Right lobe of liver (tissue), 6 donors: ENCODE results near the gene LIG1. TPM values are rescaled to one million over a fixed set of nuclear protein-coding genes. Genes with fewer than 3 reads are reported as not detected.

ENCODE experiments used
- ATAC-seq, 4 donors: fragments of 200-7000 bp; cut with Tn5 transposase; one replicate each; pipeline ENCODE4 v1.9.1; 2020; ENCODE audit warnings: mild to moderate bottlenecking in 4 of 4, moderate library complexity in 4 of 4
- DNase-seq, 3 donors: peaks; one replicate each; pipeline ENCODE4 v3.0.0-alpha.2; 2020
- H3K27ac ChIP-seq, 3 donors: fragments of 200-600 bp; one replicate each; pipeline ENCODE4 v1.8.0; 2022
- H3K27me3 ChIP-seq, 2 donors: fragments of 200-600 bp; one replicate each; pipeline ENCODE4 v1.8.0; 2022
- H3K36me3 ChIP-seq, 4 donors: fragments of 200-600 bp; sonication (generic) in 1 of 4; one replicate each; pipeline versions ENCODE4 v1.5.1 to v1.8.0; 2017 to 2022; ENCODE audit warnings: control low read depth in 1 of 4
- H3K4me1 ChIP-seq, 4 donors: fragments of 200-600 bp; sonication (generic) in 1 of 4; one replicate each; pipeline versions ENCODE4 v1.5.1 to v1.8.0; 2017 to 2022; ENCODE audit warnings: control low read depth in 1 of 4
- H3K4me3 ChIP-seq, 3 donors: fragments of 200-600 bp; one replicate each; pipeline ENCODE4 v1.8.0; 2022
- H3K9me3 ChIP-seq, 4 donors: fragments of 200-600 bp; sonication (generic) in 1 of 4; one replicate each; pipeline versions ENCODE4 v1.5.1 to v1.8.0; 2017 to 2022; ENCODE audit warnings: control low read depth in 1 of 4
- POLR2A ChIP-seq: fragments of 450-650 bp; IDR thresholded peaks from one replicate; pipeline ENCODE4 v1.6.1; 2017; ENCODE audit warnings: antibody characterized with exemption, mild to moderate bottlenecking
- WGBS: methylation state at CpG from one replicate; pipeline ENCODE4 v1.1.6; 2018; ENCODE audit warnings: low coverage, low lambda C conversion rate; ENCODE audit not compliant: insufficient coverage; ENCODE audit errors: missing lambda C conversion rate; 5-methylcytosine and 5-hydroxymethylcytosine counted together
- intact Hi-C, 2 donors: fragments of 100-400 bp; cut with DNase I; formaldehyde crosslinking; loops; one replicate each; pipeline versions ENCODE4 v1.11.2 to v1.14.1; 2022
- total RNA-seq, 6 experiments: library from RNA; depleted of rRNA in 2 of 6; stranded (reverse); fragments of >200 nt in 2 of 6; fragmentation: NEBNext Ultra II Directional in 3 of 6; extraction: Animal tissue kit (Norgen Biotek cat#: 25700) in 3 of 6; gene quantifications; one replicate each; pipeline versions ENCODE4 v1.1.0 to v1.2.4, GENCODE V29; 2016 to 2023
- TF ChIP-seq, protein P1 (sequence below), 4 donors: fragments of 200-600 bp in 3 of 4; fragments of 450-650 bp in 1 of 4; IDR thresholded peaks; one replicate each; pipeline versions ENCODE4 v1.5.1 to v1.8.0; 2016 to 2022; ENCODE audit warnings: antibody characterized with exemption in 4 of 4, mild to moderate bottlenecking in 2 of 4
- donor health status: DM: no; HTN: yes; CAD: no.
- donor health status: DM: no; HTN: no; CAD: no.
- donor health status: DM: no; HTN: no; CAD: no.
- donor health status: DM: no; HTN: yes; CAD: no.
- donor health status: DM: no; HTN: yes; CAD: no.

The LIG1 gene
- total RNA-seq, 6 experiments from 2014 or later: 5.2 to 16.6 (median 7.7) TPM

DNA sequence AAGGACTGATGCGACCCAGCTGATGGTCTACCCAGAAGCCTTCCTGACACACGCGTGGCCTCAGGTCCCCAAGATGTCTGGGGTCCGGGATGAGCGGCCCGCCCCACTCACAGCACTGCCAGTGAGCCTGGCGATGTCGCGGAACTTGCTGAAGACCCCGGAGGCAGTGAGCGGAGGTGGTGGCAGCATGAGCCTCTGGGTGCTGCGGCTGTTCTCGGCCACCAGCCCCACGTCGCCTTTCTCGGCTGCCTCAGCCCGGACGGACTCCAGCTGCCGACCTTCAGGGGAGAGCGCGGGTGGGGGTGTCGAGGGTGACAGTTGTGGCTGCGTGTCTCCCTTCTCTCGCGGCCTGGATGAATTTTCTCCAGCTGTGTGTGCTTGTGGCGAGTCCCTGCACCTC, 32.7 kb downstream of the LIG1 start:
- Histone ChIP-seq H3K4me3 (no peak overlapping the region), H3K9me3 (no peaks in the 10 kb centered on the region), H3K4me1 (no peaks in the 10 kb centered on the region), H3K27ac (no peak overlapping the region), H3K27me3 (no peaks in the 10 kb centered on the region), H3K36me3 (no peaks in the 10 kb centered on the region)
- TF ChIP-seq POLR2A: no peak
- TF ChIP-seq, protein P1, sequence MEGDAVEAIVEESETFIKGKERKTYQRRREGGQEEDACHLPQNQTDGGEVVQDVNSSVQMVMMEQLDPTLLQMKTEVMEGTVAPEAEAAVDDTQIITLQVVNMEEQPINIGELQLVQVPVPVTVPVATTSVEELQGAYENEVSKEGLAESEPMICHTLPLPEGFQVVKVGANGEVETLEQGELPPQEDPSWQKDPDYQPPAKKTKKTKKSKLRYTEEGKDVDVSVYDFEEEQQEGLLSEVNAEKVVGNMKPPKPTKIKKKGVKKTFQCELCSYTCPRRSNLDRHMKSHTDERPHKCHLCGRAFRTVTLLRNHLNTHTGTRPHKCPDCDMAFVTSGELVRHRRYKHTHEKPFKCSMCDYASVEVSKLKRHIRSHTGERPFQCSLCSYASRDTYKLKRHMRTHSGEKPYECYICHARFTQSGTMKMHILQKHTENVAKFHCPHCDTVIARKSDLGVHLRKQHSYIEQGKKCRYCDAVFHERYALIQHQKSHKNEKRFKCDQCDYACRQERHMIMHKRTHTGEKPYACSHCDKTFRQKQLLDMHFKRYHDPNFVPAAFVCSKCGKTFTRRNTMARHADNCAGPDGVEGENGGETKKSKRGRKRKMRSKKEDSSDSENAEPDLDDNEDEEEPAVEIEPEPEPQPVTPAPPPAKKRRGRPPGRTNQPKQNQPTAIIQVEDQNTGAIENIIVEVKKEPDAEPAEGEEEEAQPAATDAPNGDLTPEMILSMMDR (IDR thresholded peaks at IDR 0.05): no peak
- 100% methylated on average over 5 of the region's 26 CpGs for WGBS
- DNase-seq: no peak
- no peak for ATAC-seq
- intact Hi-C loops: no loop called here

DNA sequence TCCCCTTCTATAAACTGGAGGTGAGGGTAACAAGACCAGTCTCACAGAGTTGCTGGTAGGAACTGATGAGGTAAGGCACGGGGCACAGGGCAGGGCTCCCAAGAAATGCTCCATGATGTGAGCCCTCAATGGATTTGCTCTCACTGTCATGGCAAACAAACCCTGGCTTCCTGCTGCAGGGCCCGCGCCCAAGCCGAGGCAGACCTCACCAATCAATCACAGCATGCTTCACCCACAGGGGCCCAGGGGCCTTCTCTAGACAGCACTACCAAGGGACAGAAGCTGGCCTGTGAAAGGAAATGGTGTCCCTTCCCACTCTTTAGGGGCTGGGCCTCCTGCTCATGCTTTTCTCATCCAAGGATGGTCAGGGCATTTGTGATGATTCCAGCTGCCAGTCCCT, 33.6 kb downstream of the LIG1 start:
- intact Hi-C loops: no loop called here
- H3K9me3 ChIP-seq: no peaks in the 10 kb centered on the region
- H3K4me3 ChIP-seq: no peak overlapping the region
- no peaks in the 10 kb centered on the region for H3K4me1 ChIP-seq
- no peaks in the 10 kb centered on the region for H3K27me3 ChIP-seq
- H3K27ac ChIP-seq: no peak overlapping the region
- DNase-seq: no peak
- TF ChIP-seq POLR2A: no peak
- TF ChIP-seq, protein P1 (IDR thresholded peaks at IDR 0.05): no peak
- no peak for ATAC-seq
- WGBS: no CpG with 5 or more reads among the region's 4 CpGs
- H3K36me3 ChIP-seq: no peaks in the 10 kb centered on the region

DNA sequence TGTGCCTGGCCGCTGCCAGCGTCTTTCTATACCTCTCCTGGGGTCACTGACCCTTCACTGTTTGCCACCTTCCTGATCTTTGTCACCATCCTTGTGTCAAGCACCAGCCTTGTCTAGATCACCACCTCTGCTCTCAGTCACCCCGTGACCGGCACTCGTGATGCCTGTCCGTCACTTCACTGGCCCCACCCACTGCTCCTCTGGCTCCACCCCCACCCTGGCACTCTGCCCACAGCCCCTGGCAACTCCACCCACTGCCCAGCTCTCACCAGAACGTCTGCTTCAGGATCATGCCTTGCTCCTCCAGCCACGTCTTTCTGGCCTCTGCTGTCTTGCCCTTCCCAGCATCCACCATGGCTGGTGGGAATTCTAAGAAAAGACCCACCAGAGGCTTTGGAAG, 34.7 kb downstream of the LIG1 start:
- TF ChIP-seq, protein P1 (IDR thresholded peaks at IDR 0.05): no peak
- TF ChIP-seq POLR2A: no peak
- Histone ChIP-seq H3K4me1 (no peaks in the 10 kb centered on the region), H3K27me3 (no peaks in the 10 kb centered on the region), H3K27ac (no peak overlapping the region), H3K36me3 (no peaks in the 10 kb centered on the region), H3K9me3 (no peaks in the 10 kb centered on the region), H3K4me3 (no peak overlapping the region)
- ATAC-seq (peak in 3 of 4 donors; percentile 7 to 31 (median 30)), DNase-seq (no peak)
- WGBS: 70% methylated on average over 5 of the region's 8 CpGs
- intact Hi-C loops: no loop called here

DNA sequence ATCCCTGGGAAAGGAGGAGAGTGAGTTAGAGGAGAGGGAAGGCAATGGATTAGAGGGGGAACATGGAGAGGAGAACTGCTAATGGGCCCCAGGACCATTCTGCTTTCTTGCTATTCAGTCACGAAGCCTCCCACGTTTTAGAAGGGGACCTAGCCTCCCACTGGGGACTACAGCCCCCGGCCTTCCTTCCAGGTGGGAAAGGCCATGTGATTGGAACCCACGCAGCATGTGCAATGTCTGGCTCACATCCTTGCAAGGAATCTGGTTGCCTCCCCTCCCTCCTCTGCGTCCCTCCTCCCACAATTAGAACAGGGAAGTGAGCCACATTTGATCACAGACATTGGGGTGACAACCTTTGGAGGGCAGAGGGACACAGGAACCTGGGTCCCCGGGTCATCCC, 37.0 kb downstream of the LIG1 start:
- Histone ChIP-seq H3K4me3 (no peak overlapping the region), H3K27me3 (no peaks in the 10 kb centered on the region), H3K4me1 (no peaks in the 10 kb centered on the region), H3K36me3 (no peaks in the 10 kb centered on the region), H3K9me3 (no peaks in the 10 kb centered on the region), H3K27ac (no peak overlapping the region)
- no peak for TF ChIP-seq POLR2A
- TF ChIP-seq, protein P1 (IDR thresholded peaks at IDR 0.05): no peak
- intact Hi-C loops: no loop called here
- DNase-seq (no peak), ATAC-seq (no peak)
- 100% methylated on average over 1 of the region's 6 CpGs for WGBS

DNA sequence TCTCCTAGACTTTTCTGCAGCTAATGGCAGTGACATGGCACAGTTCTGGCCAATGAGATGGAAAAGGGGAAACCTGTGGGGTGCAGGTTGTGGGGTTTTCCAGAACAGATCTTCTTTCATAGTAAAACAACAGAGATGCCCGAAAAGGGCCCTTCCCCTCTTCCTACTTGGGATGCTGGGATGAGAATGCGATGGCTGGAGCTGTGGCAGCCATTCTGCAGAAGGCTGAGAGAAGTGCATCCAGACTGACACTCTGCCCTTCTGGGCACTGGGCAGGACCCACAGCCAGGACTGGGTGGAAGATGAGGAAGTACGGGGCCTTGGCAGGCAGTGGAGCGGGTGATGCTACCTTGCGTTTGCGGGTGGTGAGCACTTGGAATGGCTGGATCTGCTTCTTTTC, 42.6 kb downstream of the LIG1 start:
- ATAC-seq: no peak
- intact Hi-C loops: no loop called here
- no peaks in the 10 kb centered on the region for H3K36me3 ChIP-seq

More for the DNA sequence above, 42.6 kb downstream of the LIG1 start:
- Histone ChIP-seq H3K9me3 (no peaks in the 10 kb centered on the region), H3K4me3 (no peak overlapping the region), H3K27ac (no peak overlapping the region), H3K4me1 (no peaks in the 10 kb centered on the region), H3K27me3 (no peaks in the 10 kb centered on the region)
- TF ChIP-seq, protein P1 (IDR thresholded peaks at IDR 0.05): no peak
- no peak for TF ChIP-seq POLR2A
- DNase-seq: no peak
- WGBS: 100% methylated on average over 4 of the region's 6 CpGs
